Stimulated activated naive CD4-positive, alpha-beta T cell (primary cell): Measurements from ENCODE around the gene XPO5.
"Not testable (repeated sequence)": the region's sequence is repeated elsewhere in the genome, so short reads cannot be mapped to it uniquely, and the experiment has no call there.

ENCODE experiments used
- DNase-seq, 6 experiments: peaks; one replicate each; lab custom pipeline; 2025; lab: John Stamatoyannopoulos, UW

XPO5 gene

DNA sequence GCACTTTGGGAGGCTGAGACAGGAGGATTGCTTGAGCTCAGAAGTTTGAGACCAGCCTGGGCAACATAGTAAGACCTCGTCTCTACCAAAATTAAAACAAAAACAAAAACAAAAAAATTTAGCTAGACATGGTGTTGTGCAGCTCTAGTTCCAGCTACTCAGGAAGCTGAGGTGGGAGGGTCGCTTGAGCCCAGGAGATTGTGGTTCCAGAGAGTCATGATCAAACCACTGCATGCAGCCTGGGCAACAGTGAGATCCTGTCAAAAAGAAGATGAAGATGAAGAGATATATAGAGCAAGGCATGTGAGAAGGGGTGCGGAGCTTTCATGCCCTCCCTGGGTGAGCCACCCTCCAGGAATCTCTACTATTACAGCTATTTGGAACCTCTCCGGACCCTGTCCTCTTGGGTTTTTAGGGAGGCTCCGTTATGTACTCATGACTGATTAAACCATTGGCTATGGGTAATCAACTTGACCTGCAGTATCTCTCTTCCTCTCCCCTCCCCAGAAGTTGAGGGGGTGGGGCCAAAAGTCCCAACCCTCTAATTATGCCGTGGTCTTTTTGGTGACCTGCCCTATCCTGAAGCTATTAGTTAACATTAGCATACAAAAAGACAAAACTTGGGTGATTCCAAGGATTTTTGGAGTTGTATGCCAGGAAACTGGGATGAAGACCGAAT is 9.2 kb upstream of the XPO5 start:
- DNase-seq, result no peak

DNA sequence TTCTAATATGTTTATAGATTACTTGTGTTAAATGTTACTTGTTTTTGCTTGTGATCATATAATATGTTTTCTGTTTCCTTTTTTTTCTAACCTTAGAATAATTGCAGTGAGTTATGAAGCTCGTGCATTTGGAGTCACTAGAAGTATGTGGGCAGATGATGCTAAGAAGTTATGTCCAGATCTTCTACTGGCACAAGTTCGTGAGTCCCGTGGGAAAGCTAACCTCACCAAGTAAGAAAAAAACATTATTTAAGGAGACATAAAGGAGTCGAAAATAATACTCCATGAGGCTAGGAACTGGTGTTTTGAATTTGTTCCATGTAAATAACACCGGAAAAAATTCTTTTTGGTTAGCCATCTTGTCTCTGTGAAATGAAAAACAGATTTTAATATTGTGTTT is 7.1 kb upstream of the XPO5 start:
- DNase-seq, result no peak

DNA sequence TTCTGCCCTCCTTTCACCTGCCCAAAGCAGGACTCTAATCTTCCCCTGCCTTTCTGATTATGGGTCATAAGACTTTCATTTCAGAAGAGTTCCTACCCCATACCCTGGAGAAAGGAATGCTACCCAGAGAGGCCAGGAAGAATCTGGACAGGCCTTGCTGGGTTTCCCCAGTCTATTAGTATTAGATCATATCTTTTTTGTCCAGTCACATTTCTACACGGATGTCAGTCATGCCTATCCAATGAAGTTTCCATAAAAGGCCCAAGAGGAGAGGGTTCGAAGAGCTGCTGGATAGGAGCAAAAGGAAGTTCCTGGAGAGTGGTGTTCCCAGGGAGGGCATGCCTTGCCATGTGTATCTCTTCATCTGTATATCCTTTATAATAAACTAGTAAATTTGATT is 3.3 kb upstream of the XPO5 start:
- DNase-seq, result no peak

DNA sequence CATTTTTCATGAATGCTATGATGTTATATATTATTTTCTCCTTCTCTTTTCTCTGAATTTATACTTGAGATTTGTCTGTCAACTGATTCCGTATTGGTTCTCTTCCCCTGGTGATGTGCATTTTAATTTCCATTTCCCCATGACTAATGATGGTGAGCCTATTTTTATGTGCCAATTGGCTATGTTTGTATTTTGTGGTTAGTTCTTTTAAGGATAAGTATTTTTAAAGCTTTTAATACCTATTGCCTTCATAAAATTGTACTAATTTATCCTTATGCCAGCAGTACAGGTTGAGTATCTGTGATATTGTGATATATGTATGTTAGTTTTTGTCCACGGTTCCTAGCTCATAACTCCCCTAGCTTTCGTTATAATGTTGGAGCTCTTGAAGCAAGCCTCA is 2.9 kb upstream of the XPO5 start:
- no peak for DNase-seq

GRCh38 chr6:43575105-43575771 is 600 bp downstream of the XPO5 start:
- DNase-seq, result peak in 1 of 6 experiments; percentile 21

GRCh38 chr6:43572015-43572414 is 3.8 kb downstream of the XPO5 start:
- DNase-seq, result no peak

DNA sequence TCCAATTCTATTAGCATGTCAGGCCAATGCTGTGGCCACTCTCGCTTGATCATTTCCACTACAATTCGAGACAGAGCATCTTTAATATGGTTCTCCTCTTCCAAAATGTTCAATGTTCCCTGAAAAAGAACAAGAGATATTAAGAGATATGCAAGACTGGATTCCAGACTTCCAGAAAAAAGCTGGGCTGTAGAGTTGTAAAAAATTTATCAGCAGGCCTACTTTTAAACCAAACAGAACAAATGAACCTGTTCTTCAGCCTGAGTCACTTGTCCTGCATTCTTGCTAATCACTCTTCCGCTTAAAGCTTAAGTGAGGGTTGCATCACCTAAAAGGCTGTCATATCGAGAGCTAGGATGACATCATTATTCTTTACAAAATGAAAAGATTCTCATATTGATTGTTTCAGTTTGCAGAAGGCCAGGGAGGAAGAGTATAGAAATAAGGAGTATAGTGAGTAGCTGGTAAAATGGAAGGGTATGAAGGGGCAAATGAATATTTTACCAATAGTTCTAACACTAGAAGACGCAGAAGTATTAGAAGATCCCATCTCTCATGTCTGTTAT is 4.9 kb downstream of the XPO5 start:
- DNase-seq, result no peak

- DNase-seq, result no peak
Observed at GRCh38 chr6:43559328-43559727, 16.5 kb downstream of the XPO5 start.

GRCh38 chr6:43557620-43558019 is 18.2 kb downstream of the XPO5 start:
- not testable (repeated sequence) for DNase-seq

GRCh38 chr6:43547222-43547621 is 28.6 kb downstream of the XPO5 start:
- DNase-seq, result no peak

GRCh38 chr6:43544461-43544860 is 31.4 kb downstream of the XPO5 start:
- no peak for DNase-seq

DNA sequence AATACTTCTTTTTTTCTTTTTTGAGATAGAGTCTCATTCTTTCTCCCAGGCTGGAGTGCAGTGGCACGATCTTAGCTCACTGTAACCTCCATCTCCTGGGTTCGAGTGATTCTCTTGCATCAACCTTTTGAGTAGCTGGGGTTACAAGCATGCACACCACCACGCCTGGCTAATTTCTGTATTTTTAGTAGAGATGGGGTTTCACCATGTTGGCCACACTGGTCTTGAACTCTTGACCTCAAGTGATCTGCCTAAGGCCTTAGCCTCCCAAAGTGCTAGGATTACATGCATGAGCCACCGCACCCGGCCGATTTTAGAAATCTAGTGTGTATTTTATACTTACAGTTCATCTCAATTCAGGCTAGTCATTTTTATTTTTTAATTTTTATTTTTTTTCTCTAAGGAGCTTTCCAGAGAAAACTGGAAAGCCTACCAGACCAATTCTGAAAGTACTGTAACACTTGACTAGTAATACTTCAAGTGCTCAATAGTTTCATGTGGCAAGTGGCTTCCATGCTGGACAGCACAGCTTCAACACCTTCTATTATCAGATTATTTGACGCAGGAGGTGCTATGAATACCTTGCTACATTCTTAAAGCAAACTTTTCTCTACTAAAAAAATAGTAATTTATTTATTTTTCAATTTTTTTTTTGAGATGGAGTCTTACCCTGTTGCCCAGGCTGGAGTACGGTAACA is 33.9 kb downstream of the XPO5 start:
- DNase-seq, result no peak

DNA sequence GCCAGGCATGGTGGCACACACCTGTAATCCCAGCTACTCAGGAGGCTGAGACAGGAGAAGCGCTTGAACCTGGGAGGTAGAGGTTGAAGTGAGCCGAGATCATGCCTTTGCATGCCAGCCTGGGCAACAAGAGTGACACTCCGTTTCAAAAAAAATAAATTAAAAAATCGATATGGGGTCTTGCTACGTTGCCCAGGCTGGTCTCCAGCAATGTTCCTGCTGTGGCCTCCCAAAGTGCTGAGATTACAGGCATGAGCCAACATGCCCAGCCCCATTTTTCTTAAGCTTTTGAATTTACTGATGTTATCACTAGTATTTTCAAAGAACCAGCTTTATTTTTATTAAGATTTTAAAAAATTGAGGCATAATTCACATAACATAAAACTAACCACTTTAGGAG is 35.3 kb downstream of the XPO5 start:
- no peak for DNase-seq

DNA sequence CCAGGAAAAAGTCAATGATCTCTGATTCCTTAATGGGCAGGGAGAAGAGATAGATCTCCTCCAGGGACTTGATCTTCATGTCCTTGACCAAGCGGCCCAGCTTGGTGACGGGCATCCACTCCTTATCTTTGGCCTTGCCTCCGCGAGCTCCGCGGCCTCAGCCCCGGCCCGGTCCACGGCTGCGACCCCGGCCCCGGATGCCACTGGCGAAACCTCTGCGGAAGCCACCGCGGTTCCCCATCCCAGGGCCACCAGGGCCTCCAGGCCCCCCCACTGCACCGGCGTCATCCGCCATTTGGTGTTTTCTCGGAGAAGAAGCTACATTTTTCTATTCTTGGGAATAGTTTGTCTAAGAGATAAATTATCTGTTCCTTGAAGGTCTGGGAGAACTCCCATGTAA is 36.4 kb downstream of the XPO5 start:
- not testable (repeated sequence) for DNase-seq

- not testable (repeated sequence) for DNase-seq
Observed at GRCh38 chr6:43538986-43539385, 36.9 kb downstream of the XPO5 start.

DNA sequence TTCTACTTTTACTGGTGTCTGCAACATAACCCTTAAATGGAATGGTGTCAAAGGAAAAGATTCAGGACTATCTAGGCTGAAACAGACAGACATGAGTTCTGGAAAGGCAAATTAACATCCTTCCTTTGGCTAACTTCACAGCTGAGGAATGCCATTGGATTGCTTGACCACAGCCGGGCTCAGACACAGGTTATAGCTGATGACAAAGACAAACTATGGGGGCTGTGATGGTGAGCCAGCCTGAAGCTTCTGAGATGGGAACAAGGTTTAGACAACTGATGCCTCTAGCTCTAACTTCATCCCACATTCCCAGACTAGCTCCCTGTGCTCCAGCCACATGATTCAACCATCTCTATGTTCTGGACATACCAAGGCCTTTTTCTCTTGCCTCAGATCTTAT is 43.6 kb downstream of the XPO5 start:
- no peak for DNase-seq

DNA sequence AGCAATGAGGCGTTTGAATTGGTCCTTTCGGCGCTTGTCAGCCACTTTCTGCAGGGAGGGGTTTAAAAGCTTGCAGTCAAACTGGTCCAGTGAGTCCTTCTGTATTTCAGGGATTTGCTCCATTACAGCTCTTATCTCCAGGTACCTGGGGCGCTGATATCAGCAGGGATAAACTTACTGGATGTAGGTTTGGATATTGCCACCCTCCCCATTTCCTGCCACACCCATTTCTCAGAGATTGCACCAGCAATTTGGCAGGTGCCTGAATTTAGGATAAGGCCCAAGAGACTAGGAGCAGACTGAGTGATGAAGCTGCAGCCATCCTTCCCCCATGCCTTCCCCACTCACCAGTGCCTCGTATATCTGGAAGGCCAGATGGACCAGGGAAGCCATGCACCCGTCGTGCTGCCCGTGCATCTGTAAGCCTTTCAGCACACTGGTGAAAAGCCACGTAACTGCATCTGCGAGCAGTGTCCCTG is 51.3 kb downstream of the XPO5 start:
- no peak for DNase-seq

DNA sequence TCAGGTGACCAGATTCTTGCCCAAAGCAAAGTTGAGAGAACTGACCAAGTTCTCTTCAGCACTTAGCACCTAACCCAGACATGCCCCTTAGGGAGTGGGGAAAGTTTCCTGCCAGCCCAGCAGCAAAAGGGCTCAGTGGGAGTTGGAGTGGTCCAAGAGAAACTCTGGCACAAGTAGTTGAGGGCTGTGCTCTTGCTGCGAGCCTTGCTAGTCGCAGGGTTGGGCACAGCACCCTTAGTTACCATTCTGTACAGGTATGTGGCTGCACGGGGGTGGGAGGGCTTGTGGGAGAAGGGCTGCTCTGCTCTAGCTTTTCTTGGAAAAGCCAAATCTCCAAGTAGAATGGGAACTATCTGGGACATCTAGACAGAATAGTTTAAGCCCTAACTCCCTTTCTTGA is 52.6 kb downstream of the XPO5 start:
- no peak for DNase-seq

DNA sequence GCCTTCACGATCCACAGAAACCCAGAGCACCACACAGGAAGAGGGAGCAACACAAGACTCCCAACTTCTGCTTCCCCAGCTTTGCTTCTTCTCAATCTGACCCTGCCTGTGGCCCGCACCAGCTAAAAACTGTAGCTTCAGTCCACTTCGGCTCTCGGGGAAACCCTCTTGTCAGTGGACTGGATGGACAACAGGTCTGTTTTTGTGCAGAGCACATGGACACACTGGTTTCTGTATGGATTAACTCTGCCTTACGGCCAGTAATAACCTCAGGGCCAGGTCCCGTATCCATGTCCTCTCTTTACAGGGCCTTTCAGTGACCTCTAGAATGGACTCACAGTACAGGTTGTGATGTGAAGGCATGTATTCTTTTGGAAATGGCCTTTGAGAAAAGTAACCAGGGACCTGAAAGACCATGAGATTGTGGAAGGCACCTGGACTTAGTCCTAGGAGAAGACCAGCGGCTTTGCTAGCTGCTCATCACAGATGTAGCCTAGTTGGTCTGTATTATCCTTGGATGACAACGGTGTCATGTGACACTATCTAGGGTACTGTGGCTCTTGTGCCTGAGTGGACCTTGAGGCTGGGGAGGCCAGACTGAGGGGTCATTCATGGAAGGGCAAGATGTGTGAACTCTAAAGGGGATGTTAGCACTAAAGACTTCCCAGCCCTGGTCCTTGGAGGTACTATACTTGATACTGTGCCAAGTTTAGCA is 53.1 kb downstream of the XPO5 start:
- no peak for DNase-seq

- DNase-seq, result no peak
Observed at GRCh38 chr6:43521836-43522235, 54.0 kb downstream of the XPO5 start.

DNA sequence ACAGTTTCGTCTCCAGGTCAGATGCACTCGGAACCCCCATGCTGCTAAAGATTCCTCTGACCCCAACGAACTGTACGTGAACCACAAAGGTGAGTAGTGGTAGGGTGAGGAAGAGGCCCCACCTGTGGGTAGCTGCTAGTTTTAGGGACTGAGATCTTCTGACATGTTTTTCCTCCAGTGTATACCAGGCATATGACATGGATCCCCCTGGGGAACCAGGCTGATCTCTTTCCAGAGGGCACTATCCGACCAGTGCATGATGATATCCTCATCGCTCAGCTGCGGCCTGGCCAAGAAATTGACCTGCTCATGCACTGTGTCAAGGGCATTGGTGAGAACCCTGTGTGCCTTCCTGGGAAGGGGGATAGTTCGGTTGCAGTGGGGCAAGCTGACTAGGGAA is 55.7 kb downstream of the XPO5 start:
- DNase-seq, result no peak
